Left kidney (tissue), 2 donors: ENCODE data around the gene ZFP36L1. TPM values are rescaled to one million over a fixed set of nuclear protein-coding genes. Genes with fewer than 3 reads are reported as not detected.
A peak's percentile ranks its signal among the peaks of the same experiment; 100 is the strongest.

Source experiments
- DNase-seq: peaks from one replicate; pipeline ENCODE4 v3.0.0-alpha.2; 2013
- polyA plus RNA-seq: library from polyadenylated mRNA; unstranded; fragments of 120-200 nt; gene quantifications from one replicate; pipeline ENCODE4 v1.2.1, GENCODE V29; 2013; ENCODE audit not compliant: insufficient read length

ZFP36L1 gene
- polyA plus RNA-seq, 1 donor: 258 TPM

- no peak for DNase-seq
Observed at GRCh38 chr14:68816943-68817430, 24.1 kb upstream of the ZFP36L1 start.

- peak; percentile 90 for DNase-seq
Observed at GRCh38 chr14:68816183-68816942, 23.5 kb upstream of the ZFP36L1 start.

- DNase-seq: no peak
Observed at GRCh38 chr14:68815298-68816182, 22.7 kb upstream of the ZFP36L1 start.

GRCh38 chr14:68814539-68815297 is 21.9 kb upstream of the ZFP36L1 start:
- peak; percentile 91 for DNase-seq

GRCh38 chr14:68814238-68814538 is 21.3 kb upstream of the ZFP36L1 start:
- DNase-seq: no peak

GRCh38 chr14:68813318-68813838 is 20.5 kb upstream of the ZFP36L1 start:
- no peak for DNase-seq

- DNase-seq: no peak
Observed at GRCh38 chr14:68811171-68811570, 18.3 kb upstream of the ZFP36L1 start.

GRCh38 chr14:68810173-68811153 is 17.6 kb upstream of the ZFP36L1 start:
- no peak for DNase-seq

GRCh38 chr14:68809524-68809923 is 16.7 kb upstream of the ZFP36L1 start:
- no peak for DNase-seq

- no peak for DNase-seq
Observed at GRCh38 chr14:68808696-68809480, 16.0 kb upstream of the ZFP36L1 start.

GRCh38 chr14:68807987-68808386 is 15.1 kb upstream of the ZFP36L1 start:
- no peak for DNase-seq

GRCh38 chr14:68807148-68807600 is 14.3 kb upstream of the ZFP36L1 start:
- DNase-seq: peak; percentile 75

GRCh38 chr14:68806526-68807147 is 13.8 kb upstream of the ZFP36L1 start:
- no peak for DNase-seq

- no peak for DNase-seq
Observed at GRCh38 chr14:68805414-68805813, 12.5 kb upstream of the ZFP36L1 start.

GRCh38 chr14:68801631-68802030 is 8.8 kb upstream of the ZFP36L1 start:
- DNase-seq: no peak

GRCh38 chr14:68800953-68801352 is 8.1 kb upstream of the ZFP36L1 start:
- DNase-seq: no peak

GRCh38 chr14:68800390-68800789 is 7.5 kb upstream of the ZFP36L1 start:
- DNase-seq: no peak

GRCh38 chr14:68798621-68799020 is 5.8 kb upstream of the ZFP36L1 start:
- no peak for DNase-seq

GRCh38 chr14:68797121-68797670 is 4.3 kb upstream of the ZFP36L1 start:
- DNase-seq: no peak
